Left ventricle myocardium inferior (tissue), 1 donor: Measurements from ENCODE around the gene CSTA. TPM values are rescaled to one million over a fixed set of nuclear protein-coding genes. Genes with fewer than 3 reads are reported as not detected.
A peak's percentile ranks its signal among the peaks of the same experiment; 100 is the strongest.

Experiments
- DNase-seq: peaks from one replicate; pipeline ENCODE4 v3.0.0-alpha.2; 2020
- H3K27ac ChIP-seq: fragments of 200-600 bp; replicated peaks from 2 replicates; pipeline ENCODE4 v1.8.0; 2021
- H3K27me3 ChIP-seq: fragments of 200-600 bp; 2 replicates; pipeline ENCODE4 v1.8.0; 2021; ENCODE audit warnings: low read depth
- H3K36me3 ChIP-seq: fragments of 200-600 bp; 2 replicates; pipeline ENCODE4 v1.8.0; 2021
- H3K4me1 ChIP-seq: fragments of 200-600 bp; 2 replicates; pipeline ENCODE4 v1.8.0; 2021
- H3K4me3 ChIP-seq: fragments of 200-600 bp; 2 replicates; pipeline ENCODE4 v1.8.0; 2021; ENCODE audit warnings: mild to moderate bottlenecking, moderate library complexity
- H3K9me3 ChIP-seq: fragments of 200-600 bp; replicated peaks from 2 replicates; pipeline ENCODE4 v1.8.0; 2021
- intact Hi-C: fragments of 100-400 bp; cut with micrococcal nuclease; formaldehyde crosslinking; loops from one replicate; pipeline ENCODE4 v1.11.0; 2022
- long read RNA-seq: library from polyadenylated mRNA; unstranded; transcript quantifications from one replicate; pipeline ENCODE4 v2.0.0, GENCODE V29; 2021
- total RNA-seq: library from RNA; stranded (reverse); fragmentation: NEBNext Ultra II Directional; extraction: Animal tissue kit (Norgen Biotek cat#: 25700); gene quantifications from one replicate; pipeline ENCODE4 v1.2.1, GENCODE V29; 2021
- TF ChIP-seq, protein P1 (sequence below): fragments of 200-600 bp; IDR thresholded peaks from 2 replicates; pipeline ENCODE4 v1.8.0; 2021; ENCODE audit warnings: antibody characterized with exemption, mild to moderate bottlenecking, borderline replicate concordance
- donor health status: DM: no; HTN: yes; CAD: no; lungs with severe emphysema.

Gene CSTA, protein sequence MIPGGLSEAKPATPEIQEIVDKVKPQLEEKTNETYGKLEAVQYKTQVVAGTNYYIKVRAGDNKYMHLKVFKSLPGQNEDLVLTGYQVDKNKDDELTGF
- total RNA-seq: 0.74 TPM
- long read RNA-seq: 0 reads

DNA sequence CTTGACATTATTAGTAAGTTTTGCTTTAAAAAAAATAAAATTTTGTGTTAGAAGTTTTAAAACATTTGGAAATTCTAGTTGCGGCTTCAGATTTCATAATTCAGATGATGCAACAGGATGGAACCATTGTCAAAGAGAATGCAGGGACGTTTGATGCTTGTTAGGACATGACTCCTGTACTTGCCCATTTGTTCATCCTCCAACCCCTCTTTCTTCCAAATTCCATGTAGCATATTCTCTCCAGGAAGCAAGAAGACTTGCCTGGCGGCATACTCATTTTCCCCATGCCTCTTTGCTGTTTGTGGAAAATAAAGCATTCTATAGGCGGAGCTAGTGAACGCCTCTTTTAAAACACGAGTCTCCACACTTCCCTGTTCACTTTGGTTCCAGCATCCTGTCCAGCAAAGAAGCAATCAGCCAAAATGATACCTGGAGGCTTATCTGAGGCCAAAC lies at the start of gene CSTA:
Gene CSTA, plus strand, starts transcription at position 378 of the 453 bp plus-strand sequence. Its CDS starts 45 bp downstream, at position 423.
- peaks cover 7% of the 10 kb centered on the region for H3K27me3 ChIP-seq
- no peak for DNase-seq
- no peaks in the 10 kb centered on the region for H3K36me3 ChIP-seq
- H3K9me3 ChIP-seq: peaks cover 6% of the 10 kb centered on the region
- H3K27ac ChIP-seq: no peak within 1 kb of the TSS
- intact Hi-C loops: no loop called here
- no peaks in the 10 kb centered on the region for H3K4me1 ChIP-seq
- peak within 1 kb of the TSS; percentile 24 for H3K4me3 ChIP-seq
- TF ChIP-seq, protein P1, sequence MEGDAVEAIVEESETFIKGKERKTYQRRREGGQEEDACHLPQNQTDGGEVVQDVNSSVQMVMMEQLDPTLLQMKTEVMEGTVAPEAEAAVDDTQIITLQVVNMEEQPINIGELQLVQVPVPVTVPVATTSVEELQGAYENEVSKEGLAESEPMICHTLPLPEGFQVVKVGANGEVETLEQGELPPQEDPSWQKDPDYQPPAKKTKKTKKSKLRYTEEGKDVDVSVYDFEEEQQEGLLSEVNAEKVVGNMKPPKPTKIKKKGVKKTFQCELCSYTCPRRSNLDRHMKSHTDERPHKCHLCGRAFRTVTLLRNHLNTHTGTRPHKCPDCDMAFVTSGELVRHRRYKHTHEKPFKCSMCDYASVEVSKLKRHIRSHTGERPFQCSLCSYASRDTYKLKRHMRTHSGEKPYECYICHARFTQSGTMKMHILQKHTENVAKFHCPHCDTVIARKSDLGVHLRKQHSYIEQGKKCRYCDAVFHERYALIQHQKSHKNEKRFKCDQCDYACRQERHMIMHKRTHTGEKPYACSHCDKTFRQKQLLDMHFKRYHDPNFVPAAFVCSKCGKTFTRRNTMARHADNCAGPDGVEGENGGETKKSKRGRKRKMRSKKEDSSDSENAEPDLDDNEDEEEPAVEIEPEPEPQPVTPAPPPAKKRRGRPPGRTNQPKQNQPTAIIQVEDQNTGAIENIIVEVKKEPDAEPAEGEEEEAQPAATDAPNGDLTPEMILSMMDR: no peak

DNA sequence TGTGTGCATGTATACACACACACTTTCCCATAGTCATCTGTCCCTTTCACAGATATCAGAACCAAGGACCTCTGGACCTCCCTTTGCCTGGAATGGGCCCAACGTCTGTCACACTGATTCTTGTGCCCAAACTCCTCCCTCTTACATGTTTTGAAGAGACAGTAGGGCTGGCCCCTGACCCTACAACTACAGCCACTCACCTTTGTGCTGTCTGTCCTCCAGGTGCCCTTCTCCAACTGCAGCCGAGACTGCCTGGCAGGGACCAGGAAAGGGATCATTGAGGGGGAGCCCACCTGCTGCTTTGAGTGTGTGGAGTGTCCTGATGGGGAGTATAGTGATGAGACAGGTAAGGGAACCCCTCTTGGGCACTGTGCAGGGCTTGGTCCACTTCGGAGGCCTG lies 43.2 kb upstream of the CSTA start:
- no peaks in the 10 kb centered on the region for H3K4me1 ChIP-seq
- no peak overlapping the region for H3K4me3 ChIP-seq
- no peaks in the 10 kb centered on the region for H3K9me3 ChIP-seq
- peaks cover 27% of the 10 kb centered on the region for H3K27me3 ChIP-seq
- DNase-seq: no peak
- TF ChIP-seq, protein P1: no peak
- H3K36me3 ChIP-seq: no peaks in the 10 kb centered on the region
- no peak overlapping the region for H3K27ac ChIP-seq
- intact Hi-C loops: no loop called here

DNA sequence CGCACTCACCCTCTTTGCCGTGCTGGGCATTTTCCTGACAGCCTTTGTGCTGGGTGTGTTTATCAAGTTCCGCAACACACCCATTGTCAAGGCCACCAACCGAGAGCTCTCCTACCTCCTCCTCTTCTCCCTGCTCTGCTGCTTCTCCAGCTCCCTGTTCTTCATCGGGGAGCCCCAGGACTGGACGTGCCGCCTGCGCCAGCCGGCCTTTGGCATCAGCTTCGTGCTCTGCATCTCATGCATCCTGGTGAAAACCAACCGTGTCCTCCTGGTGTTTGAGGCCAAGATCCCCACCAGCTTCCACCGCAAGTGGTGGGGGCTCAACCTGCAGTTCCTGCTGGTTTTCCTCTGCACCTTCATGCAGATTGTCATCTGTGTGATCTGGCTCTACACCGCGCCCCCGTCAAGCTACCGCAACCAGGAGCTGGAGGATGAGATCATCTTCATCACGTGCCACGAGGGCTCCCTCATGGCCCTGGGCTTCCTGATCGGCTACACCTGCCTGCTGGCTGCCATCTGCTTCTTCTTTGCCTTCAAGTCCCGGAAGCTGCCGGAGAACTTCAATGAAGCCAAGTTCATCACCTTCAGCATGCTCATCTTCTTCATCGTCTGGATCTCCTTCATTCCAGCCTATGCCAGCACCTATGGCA lies 41.1 kb upstream of the CSTA start:
- intact Hi-C loops: no loop called here
- TF ChIP-seq, protein P1: no peak
- DNase-seq: no peak
- H3K4me1 ChIP-seq: no peaks in the 10 kb centered on the region
- no peaks in the 10 kb centered on the region for H3K9me3 ChIP-seq
- H3K27ac ChIP-seq: no peak overlapping the region
- no peak overlapping the region for H3K4me3 ChIP-seq
- peaks cover 12% of the 10 kb centered on the region for H3K27me3 ChIP-seq
- no peaks in the 10 kb centered on the region for H3K36me3 ChIP-seq

DNA sequence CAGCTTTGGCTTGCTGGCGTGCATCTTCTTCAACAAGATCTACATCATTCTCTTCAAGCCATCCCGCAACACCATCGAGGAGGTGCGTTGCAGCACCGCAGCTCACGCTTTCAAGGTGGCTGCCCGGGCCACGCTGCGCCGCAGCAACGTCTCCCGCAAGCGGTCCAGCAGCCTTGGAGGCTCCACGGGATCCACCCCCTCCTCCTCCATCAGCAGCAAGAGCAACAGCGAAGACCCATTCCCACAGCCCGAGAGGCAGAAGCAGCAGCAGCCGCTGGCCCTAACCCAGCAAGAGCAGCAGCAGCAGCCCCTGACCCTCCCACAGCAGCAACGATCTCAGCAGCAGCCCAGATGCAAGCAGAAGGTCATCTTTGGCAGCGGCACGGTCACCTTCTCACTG lies 40.6 kb upstream of the CSTA start:
- H3K4me1 ChIP-seq: no peaks in the 10 kb centered on the region
- DNase-seq: no peak
- TF ChIP-seq, protein P1: no peak
- no peaks in the 10 kb centered on the region for H3K9me3 ChIP-seq
- no peak overlapping the region for H3K27ac ChIP-seq
- intact Hi-C loops: no loop called here
- H3K36me3 ChIP-seq: no peaks in the 10 kb centered on the region
- no peak overlapping the region for H3K4me3 ChIP-seq
- H3K27me3 ChIP-seq: peaks cover 12% of the 10 kb centered on the region

DNA sequence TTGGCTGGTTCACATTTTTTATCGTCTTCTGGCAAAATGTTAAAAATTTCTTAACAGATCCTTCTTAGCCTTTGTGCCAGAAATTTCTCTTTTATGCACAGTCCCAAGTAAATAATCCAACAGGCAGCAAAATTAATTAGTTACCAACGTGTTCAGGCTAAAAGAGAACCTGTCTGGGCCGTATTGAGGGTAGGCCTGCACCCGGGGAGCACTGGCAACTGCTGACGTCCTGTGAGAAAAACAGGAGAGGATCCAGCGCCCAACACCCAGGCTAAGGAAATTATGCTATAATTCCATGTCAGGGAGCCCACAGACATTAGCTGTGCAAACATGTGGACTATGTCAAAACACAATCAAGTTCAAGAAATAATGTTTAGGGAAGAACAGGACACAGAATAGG lies 30.7 kb upstream of the CSTA start:
- Histone ChIP-seq H3K4me1 (no peaks in the 10 kb centered on the region), H3K36me3 (no peaks in the 10 kb centered on the region), H3K9me3 (no peaks in the 10 kb centered on the region), H3K4me3 (no peak overlapping the region), H3K27ac (peak overlapping the region; percentile 23), H3K27me3 (no peaks in the 10 kb centered on the region)
- intact Hi-C loops: no loop called here
- no peak for DNase-seq
- TF ChIP-seq, protein P1: no peak
